ENCODE measurements around the gene SEMA6D.

DNA sequence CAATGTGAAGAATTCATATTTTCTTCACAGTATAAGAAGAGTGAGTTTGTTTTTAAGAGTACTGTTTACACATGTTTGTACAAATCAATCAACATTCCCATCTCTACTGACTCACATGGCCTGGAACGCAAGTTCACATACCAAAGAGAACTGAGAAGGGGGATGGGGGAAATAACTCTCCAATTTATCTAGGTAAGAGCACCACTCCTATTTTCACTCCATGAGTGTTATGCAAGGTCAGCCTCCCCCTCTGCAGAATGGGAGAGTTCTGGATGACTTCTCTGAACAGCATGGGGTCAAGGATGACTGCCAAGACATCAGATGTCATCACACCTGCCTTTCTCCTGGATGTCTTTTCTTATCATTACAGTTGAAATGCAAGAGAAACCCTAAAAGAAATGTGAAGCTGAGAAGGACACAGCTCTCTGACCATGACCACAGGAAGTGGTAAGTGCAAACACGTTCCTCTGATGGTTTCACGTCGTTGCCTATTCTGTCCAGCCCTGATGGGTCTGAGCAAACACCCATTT is 95.2 kb downstream of the SEMA6D start:
- TF ChIP-seq, protein P1, sequence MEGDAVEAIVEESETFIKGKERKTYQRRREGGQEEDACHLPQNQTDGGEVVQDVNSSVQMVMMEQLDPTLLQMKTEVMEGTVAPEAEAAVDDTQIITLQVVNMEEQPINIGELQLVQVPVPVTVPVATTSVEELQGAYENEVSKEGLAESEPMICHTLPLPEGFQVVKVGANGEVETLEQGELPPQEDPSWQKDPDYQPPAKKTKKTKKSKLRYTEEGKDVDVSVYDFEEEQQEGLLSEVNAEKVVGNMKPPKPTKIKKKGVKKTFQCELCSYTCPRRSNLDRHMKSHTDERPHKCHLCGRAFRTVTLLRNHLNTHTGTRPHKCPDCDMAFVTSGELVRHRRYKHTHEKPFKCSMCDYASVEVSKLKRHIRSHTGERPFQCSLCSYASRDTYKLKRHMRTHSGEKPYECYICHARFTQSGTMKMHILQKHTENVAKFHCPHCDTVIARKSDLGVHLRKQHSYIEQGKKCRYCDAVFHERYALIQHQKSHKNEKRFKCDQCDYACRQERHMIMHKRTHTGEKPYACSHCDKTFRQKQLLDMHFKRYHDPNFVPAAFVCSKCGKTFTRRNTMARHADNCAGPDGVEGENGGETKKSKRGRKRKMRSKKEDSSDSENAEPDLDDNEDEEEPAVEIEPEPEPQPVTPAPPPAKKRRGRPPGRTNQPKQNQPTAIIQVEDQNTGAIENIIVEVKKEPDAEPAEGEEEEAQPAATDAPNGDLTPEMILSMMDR (IDR thresholded peaks at IDR 0.05; ENCODE audit: low read depth, low read length, poor library complexity, severe bottlenecking), result no peak
- TF ChIP-seq EZH2phosphoT487 (IDR thresholded peaks at IDR 0.05; ENCODE audit: borderline replicate concordance, low read length), result no peak
